ENCODE measurements around the gene LRP1B.

Gene LRP1B

DNA sequence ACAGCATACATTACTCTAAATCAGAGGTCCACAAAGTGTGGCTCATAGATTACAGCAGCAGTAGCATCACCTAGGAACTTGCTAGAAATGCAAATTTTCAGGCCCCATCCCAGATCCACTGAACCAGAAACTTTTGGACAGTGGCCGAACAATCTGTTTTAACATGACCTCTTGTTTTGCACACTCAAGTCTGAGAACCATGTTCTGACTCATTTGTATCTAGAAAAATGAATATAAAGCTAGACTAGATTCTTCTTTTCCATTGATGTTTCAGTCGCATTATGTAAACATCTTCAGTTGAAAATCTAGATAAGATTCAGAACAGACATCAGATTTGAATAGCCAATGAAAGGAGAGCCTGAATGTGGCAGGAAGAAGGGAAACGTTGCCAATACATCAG, 608.8 kb downstream of the LRP1B start:
- FAIRE-seq (no peak), DNase-seq (ENCODE audit: low spot score) (no peak)

DNA sequence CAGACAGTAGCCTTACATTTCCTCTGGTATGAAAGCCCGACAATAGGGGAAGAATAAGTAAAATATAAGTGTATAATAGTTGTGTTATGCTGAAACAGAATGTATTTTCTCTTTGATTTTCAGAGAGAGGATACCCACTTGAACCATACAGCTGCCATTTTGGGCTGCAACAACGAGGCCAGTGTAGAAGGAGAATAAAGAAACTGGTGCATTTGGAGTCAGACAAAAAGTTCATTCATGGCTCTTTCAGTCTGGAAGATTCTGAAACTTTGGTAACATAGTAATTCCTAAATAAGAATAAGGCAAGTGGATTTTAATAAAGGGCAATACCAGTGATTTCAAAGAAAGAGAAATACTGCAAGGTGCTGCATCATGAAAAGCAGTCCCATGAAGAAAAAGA, 610.9 kb downstream of the LRP1B start:
- DNase-seq (ENCODE audit: low spot score) (no peak), FAIRE-seq (no peak)

DNA sequence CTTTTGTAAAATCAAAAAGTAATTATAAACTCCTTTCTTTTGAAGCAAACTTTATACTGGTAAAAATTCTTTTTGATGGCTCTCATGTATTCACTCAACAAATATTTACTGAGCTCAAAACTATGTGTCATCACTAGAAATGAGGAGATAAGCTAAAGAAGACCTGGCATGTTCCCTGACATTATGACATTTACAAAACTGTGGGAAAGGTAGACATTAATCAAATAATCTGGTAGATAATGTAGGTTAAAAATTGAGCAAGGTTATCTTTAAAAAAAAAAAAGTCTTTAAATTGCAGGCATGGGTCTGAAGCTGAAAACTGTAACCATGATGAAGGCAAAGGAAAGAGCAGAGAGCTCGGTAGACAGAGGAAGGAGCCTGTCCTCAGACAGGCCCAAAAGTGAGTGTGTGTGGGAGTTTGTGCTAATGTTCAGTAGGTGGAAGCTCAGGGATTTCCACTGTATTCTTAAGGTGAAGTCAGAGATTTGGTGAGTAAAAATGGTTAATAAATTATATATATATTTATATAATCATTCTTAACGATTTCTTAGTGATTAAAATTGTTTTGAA, 612.9 kb downstream of the LRP1B start:
- FAIRE-seq, result no peak
- no peak for DNase-seq (ENCODE audit: low spot score)

DNA sequence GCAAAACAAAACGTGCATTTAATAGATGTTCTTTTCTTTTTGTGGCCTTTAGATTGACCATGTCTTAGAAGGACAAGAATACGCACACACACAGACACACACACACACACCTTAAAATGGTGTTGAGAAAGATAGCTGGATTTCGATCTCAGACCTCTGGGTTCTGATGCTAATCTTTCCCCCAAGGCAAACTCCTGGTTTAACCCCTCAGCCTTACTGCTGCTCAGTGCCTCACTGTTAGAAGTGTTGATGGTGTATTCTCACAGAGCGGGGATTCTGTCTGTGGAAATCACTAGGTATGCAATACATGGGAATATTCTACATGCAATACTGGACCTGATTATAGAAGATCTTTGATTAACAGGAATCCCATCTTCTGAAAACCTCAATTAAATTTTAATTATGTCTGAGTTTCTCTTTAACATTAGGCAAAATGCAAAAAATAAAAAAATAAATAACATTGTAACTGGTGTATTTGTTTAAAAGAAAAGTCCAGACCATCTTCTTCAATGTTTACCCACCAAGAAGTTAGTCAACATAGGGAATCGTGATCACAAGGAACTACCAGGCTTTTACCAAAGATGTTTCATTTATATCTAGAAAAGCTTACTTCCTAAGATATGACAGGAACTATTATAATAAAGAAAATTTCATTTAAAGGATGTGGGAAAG, 613.5 kb downstream of the LRP1B start:
- FAIRE-seq (no peak), DNase-seq (ENCODE audit: low spot score) (no peak)

DNA sequence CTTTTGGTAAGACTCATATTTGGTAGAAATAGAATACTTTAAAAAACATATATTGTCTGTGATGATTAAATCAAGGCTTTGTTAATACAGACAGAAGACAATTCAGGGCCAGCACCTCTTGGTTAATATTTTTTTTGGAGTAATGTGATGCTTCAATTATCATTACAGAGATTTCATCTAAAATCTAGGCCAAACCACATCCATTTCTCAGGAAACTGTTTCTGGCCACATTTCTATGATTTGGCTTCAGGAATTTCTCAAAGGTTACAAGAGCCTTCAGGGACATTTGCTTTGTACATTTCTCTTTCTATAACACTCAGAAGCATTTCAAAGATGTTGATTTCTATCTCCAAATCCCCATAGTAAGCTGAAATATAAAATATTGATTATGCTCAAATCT, 614.9 kb downstream of the LRP1B start:
- FAIRE-seq (no peak), DNase-seq (ENCODE audit: low spot score) (no peak)

DNA sequence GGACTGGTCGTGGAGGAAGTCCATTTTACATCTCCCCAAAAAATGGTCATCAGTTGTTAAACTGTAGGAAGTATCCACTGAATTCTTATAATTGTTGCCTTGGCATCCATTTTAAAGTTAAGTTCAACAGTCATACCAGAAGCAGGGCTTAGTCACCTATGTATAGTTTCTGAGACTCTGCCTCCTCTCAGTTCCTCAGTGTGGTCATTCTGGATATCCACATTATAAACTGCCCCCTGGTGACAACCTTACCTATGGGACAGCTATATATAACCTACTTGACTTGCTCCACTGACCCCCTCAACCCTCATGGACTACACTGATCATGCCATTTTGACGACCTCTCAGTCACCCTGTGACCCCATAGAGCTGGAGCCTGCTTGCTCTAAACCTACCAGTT, 617.0 kb downstream of the LRP1B start:
- no peak for DNase-seq (ENCODE audit: low spot score)
- no peak for FAIRE-seq

DNA sequence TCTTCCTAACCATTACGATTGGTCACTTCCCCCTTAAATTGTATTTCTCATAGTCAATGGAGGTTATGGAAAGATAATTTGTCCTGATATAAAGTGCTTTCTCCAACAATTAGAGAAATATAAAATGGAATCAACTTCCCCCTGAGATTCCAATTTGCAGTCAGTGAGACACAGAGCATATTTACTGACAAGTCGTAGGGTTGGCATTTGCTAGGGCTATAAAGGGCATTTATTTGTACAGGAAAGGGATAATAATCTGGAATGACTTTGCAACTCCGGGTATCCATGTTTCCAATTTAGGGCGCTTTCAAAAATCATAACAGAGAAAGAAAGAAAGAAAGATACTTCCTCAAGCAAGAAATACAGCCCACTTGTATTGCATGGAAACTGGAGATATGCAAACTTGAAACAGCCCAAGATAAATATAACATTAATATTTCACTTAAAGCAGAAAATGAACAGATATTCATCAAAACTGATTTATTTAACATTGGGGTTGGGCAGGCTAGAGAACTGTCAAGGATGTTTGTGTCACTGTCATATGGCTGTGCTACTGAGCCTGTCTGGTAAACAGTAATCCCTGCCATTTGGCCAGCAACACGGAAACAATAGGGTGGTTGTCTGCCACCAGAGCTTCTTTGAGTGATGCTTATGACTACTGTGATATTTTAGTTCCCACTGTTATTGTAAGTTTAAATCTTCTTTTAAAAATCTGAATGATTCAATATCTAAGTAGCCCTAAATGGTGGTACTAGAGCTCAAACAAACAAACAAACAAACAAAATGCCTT, 621.8 kb downstream of the LRP1B start:
- DNase-seq (ENCODE audit: low spot score), result no peak

DNA sequence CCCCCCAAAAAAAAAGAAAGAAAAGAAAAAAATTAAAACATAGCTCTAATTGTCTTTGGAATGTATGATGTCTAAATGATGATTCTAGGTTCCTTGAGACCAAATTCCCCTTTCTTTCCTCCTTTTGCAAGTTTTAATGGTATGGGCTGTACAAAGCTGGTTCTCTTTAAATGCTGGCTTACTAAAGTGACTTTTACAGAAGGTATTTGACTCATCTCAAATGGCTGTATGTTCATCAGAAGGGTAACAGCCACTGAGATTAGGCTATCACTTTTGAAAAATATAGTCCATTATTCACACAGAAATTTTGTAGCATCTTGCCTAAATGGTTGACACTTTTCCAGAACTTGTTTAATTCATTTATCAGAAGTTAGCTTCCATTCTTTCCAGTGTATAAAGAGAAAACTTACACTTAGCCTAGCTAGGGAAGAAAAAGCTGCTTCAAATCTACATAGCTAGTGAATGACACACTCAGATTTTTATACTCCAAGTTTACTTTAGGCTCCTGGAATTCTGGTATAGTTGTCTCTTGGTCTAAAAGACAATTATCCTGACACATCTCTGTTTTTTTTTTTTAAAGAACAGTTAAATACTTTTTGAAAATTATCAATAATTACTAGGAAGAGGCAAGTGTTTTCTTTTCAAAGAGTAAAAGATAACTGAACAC, 622.6 kb downstream of the LRP1B start:
- FAIRE-seq, result no peak
- DNase-seq (ENCODE audit: low spot score), result no peak

More for the DNA sequence above, 621.8 kb downstream of the LRP1B start:
- no peak for FAIRE-seq

DNA sequence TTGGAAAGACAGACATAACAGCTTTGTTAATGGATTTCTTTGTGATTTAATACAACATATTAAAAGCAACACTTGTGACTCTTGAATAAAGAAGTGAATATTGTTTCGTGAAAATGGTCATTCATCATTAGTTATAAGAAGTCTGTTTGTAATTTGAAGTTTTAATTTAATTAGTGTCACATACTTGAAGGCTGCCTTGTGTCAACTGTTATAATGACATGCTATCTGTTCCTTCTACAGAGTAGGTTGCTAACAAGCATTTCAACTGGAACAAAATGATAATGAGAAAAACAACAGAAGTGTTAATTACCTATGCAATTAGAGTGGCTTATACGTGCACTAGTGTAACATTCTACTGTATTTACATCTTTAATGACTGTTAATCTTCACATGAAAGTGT, 624.7 kb downstream of the LRP1B start:
- DNase-seq (ENCODE audit: low spot score) (no peak), FAIRE-seq (no peak)

DNA sequence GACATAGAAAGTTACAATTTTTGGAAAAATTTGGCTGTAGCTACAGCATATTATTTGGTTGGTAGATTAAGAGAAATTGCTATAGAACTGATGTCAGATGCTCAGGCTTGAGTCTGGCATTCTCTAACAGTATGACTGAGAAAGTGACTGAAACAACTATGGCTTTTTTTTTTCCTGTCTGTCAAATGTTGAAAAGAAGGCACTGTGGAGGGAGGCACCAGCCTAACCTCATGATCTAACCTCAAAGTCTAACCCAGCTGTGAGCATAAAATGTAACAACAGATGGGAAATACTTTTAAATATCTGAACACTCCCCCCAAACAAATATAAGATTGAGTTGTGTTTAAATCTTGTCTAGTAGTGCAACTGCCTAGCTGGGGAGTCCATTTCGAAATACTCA, 629.1 kb downstream of the LRP1B start:
- DNase-seq (ENCODE audit: low spot score), result no peak
- no peak for FAIRE-seq

DNA sequence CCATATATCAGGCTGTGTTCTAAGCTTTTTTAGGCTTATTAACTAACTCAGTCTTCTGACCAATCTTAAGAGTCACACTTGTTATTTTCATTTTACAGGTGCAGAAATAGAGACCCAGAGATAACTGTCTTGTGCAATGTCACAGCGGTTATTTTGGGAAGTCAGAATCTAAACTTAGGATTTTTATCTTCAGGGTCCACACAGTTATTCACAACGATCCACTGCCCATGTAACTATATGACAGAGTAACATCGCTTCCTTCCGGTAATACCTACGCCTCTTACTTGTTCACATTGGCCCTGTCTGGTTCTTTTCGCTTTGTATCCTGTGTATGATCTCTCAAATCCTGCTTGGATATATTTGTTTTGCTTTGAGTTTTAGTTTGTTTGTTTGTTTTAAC, 631.7 kb downstream of the LRP1B start:
- FAIRE-seq (no peak), DNase-seq (ENCODE audit: low spot score) (no peak)

DNA sequence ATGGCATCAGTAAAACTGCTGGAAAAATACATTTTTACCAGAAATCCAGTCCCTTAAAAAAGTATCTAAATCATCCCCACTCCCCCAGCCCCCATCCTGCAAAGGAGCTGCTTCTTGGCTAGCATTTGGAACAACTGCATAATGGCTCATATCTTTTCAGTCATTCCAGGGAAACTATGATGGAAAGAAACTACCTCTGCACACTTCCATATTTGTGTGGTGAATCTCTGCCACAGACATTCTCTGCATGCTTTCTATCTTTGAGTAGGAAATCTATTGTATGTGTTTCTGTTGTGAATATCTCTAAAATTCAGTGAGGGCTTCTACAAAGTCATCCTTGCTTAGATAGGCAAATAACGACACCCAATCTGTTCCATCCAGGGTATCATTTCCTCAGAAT, 632.3 kb downstream of the LRP1B start:
- no peak for FAIRE-seq

DNA sequence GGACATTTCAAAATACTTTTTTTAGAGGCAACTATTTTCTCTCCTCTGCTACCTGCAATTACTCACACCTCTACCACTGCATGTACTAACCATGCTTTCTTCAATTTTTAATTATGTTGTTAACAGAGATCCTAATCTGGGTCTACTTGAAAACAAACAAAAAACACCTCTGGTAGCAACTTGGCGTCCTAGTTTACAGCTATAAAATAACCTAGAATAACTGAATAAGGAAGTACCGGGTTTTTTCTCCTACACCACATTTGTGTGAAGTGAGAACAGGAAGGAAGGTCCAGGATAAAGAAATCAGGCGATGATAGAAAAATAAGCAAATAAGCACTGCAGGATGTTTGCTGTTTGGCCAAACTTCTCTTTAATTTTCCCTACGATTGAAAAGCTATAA, 633.5 kb downstream of the LRP1B start:
- DNase-seq (ENCODE audit: low spot score) (no peak), FAIRE-seq (no peak)

More for the DNA sequence above, 632.3 kb downstream of the LRP1B start:
- no peak for DNase-seq (ENCODE audit: low spot score)

DNA sequence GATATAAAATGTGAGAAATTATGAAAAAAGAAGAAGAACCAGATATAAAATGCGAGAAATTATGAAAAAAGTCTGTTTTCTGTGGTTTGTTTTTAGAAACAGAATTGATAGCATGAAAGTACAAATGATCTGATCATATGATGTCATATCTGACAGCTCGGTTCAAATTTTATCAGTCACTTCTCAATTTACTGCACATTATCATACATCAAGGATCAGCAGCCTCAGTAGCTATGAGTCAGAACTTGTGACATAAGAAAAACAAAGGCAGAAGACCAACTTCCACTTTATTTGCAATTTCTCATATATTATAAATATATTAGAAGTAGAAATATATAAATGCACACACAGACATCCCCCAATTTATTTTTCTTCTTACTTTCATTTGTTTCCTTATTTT, 634.0 kb downstream of the LRP1B start:
- DNase-seq (ENCODE audit: low spot score), result no peak
- no peak for FAIRE-seq

DNA sequence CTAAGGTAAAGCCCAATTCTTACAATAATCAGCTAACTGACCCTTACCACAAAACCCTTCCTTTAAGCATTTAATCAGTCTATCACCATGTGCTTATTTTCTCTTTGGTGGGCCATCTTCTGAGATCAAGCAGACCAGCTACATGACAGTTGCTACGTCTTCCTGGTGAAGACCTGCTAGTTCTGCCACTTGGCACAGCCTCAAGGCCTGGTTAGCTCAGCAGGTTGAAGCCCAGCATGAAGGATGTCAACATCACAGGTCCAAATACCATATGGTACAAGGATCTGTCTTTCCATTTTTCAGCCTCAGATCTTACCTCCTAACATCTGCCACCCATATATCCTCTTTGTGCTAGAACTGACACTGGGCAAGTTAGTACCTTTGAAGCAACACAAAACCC, 636.9 kb downstream of the LRP1B start:
- DNase-seq (ENCODE audit: low spot score), result no peak

DNA sequence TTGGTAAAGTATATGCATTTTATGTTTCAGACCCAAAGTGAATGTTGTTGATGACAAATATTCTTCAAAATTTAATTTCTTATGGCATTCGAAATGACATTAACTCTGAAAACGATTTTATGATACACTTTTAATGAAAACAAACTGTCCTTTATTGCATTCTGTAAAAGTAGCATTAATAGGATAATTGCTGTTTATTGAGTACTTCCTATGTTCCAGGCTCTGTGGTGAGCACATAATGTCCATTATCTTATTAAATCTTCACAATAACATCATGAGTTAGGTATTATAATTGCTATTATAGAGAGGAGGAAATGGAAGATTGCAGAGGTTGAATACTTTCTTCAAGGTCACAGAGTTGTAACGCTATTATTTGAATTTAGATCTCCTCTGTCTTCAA, 638.0 kb downstream of the LRP1B start:
- FAIRE-seq, result no peak
- DNase-seq (ENCODE audit: low spot score), result no peak

More for the DNA sequence above, 636.9 kb downstream of the LRP1B start:
- FAIRE-seq, result no peak

DNA sequence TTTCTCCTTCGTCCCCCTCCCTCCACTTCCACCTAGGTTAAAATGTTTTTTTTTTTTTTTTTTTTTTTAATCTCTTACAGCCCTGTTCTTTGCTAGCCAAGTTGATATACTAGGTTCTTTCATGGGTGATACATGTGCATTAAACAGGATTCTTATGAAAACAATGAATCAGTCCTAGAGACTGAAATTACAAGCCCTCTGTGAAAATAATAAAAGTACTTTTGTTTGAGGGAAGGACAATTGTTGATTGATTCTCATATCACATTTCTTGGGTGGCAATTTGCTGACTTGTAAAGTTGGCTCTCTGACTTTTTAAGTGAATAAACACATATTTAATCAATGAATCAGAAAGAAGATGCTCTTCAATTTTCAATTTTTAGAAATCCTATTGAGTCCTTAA, 639.9 kb downstream of the LRP1B start:
- DNase-seq (ENCODE audit: low spot score) (no peak), FAIRE-seq (no peak)

DNA sequence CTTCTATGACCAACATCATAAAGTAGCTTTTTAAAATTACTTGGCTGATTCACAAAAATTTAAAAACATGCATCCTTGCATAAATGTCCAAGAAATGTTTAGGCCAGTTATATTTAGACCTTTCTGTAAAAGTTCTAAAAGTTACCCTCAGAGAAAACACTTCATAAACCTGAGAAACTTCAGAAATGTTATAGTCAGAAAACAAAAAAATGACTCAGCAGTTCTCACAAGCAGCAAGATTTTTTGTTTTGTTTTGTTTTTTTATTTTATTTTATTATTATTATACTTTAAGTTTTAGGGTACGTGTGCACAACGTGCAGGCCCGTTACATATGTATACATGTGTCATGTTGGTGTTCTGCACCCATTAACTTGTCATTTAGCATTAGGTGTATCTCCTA, 648.1 kb downstream of the LRP1B start:
- FAIRE-seq (no peak), DNase-seq (ENCODE audit: low spot score) (no peak)

DNA sequence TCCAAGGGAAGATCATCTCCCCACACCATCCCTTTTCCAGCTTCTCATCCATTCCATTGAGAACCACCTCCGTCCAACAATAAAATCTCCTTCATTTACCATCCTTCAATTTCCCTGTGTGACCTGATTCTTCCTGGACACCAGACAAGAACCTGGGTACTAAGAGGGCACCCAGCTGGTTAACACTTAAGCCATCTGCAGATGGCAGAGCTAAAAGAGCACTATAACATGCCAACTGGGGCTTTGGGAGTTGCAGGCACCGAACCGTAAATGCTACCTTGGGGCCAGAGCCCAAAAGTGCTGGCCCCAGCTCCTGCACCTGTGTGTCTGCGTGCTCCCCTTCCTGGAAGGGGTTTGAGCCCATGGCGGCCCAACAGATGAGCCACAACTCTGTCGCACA, 655.0 kb downstream of the LRP1B start:
- FAIRE-seq (no peak), DNase-seq (ENCODE audit: low spot score) (no peak)

DNA sequence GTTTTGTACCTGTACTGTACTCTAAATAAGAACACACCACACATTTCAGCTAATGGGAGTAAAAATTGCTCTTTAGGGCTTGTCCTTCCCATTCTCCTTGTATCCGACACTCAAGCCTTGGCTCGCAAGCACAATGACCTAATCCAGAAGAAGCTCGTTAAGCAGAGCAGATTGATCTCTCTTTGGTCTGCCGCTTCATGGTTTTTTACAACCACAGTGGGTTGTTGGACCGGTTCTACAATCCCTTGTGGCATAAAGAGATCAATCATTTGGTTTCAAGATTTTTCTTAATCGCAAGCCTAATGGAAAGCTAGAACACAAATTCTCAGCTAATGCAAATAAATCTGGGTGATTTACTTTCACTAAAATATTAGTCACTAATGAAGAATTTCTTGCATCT, 662.1 kb downstream of the LRP1B start:
- FAIRE-seq, result no peak
- no peak for DNase-seq (ENCODE audit: low spot score)

DNA sequence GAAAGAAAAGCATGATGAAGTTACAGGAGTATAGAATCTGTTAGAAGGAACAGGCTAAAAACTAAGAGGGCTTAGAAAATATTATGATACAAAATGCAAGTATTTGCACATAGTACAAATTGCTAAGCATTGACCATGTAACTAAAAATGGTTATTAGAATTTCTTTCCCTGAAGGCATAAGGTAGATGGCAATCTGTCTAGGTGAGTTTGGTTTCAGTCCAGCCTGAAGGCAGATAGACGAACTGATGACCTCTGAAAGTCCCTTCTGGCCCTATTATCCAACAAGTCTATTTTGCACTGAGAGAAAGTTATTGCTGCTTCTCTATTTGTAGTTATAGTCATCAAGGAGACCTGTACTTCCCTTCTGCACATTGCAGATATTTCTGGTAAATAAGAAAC, 663.5 kb downstream of the LRP1B start:
- no peak for DNase-seq (ENCODE audit: low spot score)
- FAIRE-seq, result no peak

DNA sequence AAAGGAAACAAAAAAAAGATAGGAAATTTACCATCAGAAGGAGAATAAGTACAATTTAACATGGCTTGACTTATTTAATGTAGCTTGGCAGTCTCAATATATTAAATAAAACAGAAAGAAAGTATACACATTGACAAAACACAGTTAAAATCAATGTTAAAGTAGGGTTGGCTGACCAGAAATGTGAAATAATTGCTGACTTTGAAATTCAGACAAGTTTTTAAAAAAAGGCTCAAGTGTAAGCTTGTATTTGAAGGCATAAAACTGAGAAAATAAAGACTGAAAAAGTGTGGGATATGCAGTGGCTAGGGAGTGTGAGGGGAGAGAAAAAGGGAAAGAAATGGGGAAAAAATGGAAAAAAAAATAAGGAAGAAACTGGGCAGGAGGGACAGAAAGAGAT, 665.8 kb downstream of the LRP1B start:
- FAIRE-seq (no peak), DNase-seq (ENCODE audit: low spot score) (no peak)
